PC-9 (cell line): Measurements from ENCODE around the gene C7.

Source experiments
- EZH2 ChIP-seq: fragments of 200-600 bp; sonication (generic); IDR thresholded peaks from 2 replicates; pipeline ENCODE4 v1.8.0; 2017; ENCODE audit warnings: antibody characterized with exemption, low read depth
- TF ChIP-seq, protein P1 (sequence below): fragments of 200-600 bp; sonication (generic); conservative IDR thresholded peaks from 2 replicates; pipeline ENCODE4 v1.6.1; 2017; ENCODE audit warnings: mixed run types, antibody characterized with exemption, mild to moderate bottlenecking, moderate library complexity

DNA sequence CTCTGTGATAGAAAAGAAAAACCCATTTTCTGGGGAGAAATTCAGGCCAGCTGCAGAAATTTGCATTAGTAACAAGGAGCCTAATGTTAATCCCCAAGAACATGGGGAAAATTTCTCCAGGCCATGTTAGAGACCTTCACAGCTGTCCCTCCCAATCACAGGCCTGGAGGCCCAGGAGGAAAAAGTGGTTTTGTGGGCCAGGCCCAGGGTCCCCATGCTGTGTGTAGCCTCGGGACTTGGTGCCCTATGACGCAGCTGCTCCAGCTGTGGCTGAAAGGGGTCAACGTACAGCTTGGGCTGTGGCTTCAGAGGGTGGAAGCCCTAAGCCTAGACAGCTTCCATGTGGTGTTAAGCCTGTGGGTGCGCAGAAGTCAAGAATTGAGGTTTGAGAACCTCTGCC is 27.0 kb upstream of the C7 start:
- TF ChIP-seq, protein P1, sequence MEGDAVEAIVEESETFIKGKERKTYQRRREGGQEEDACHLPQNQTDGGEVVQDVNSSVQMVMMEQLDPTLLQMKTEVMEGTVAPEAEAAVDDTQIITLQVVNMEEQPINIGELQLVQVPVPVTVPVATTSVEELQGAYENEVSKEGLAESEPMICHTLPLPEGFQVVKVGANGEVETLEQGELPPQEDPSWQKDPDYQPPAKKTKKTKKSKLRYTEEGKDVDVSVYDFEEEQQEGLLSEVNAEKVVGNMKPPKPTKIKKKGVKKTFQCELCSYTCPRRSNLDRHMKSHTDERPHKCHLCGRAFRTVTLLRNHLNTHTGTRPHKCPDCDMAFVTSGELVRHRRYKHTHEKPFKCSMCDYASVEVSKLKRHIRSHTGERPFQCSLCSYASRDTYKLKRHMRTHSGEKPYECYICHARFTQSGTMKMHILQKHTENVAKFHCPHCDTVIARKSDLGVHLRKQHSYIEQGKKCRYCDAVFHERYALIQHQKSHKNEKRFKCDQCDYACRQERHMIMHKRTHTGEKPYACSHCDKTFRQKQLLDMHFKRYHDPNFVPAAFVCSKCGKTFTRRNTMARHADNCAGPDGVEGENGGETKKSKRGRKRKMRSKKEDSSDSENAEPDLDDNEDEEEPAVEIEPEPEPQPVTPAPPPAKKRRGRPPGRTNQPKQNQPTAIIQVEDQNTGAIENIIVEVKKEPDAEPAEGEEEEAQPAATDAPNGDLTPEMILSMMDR = no peak
- no peak for TF ChIP-seq EZH2
